Central memory CD4-positive, alpha-beta T cell (primary cell): Measurements from ENCODE around the gene MAN1A1.

Source experiments
- DNase-seq: peaks from one replicate; pipeline ENCODE4 v3.0.0; 2022

MAN1A1 gene

GRCh38 chr6:119325559-119326265, 23.8 kb downstream of the MAN1A1 start:
- DNase-seq = no peak

GRCh38 chr6:119324718-119325117, 24.8 kb downstream of the MAN1A1 start:
- no peak for DNase-seq

GRCh38 chr6:119323931-119324330, 25.6 kb downstream of the MAN1A1 start:
- no peak for DNase-seq

GRCh38 chr6:119323478-119323877, 26.1 kb downstream of the MAN1A1 start:
- no peak for DNase-seq

GRCh38 chr6:119322715-119323350, 26.7 kb downstream of the MAN1A1 start:
- peak; percentile 55 for DNase-seq

GRCh38 chr6:119322034-119322433, 27.5 kb downstream of the MAN1A1 start:
- DNase-seq = no peak

GRCh38 chr6:119319694-119320093, 29.9 kb downstream of the MAN1A1 start:
- DNase-seq = no peak

- DNase-seq = no peak
Measured at GRCh38 chr6:119318730-119319129, 30.8 kb downstream of the MAN1A1 start.

- no peak for DNase-seq
Measured at GRCh38 chr6:119318176-119318575, 31.4 kb downstream of the MAN1A1 start.

GRCh38 chr6:119317007-119317406, 32.6 kb downstream of the MAN1A1 start:
- DNase-seq = no peak

GRCh38 chr6:119314885-119315272, 34.7 kb downstream of the MAN1A1 start:
- DNase-seq = no peak

GRCh38 chr6:119313937-119314884, 35.4 kb downstream of the MAN1A1 start:
- peak; percentile 42 for DNase-seq

GRCh38 chr6:119312875-119313338, 36.7 kb downstream of the MAN1A1 start:
- no peak for DNase-seq

GRCh38 chr6:119312441-119312840, 37.1 kb downstream of the MAN1A1 start:
- DNase-seq = no peak

GRCh38 chr6:119311514-119312142, 37.9 kb downstream of the MAN1A1 start:
- DNase-seq = no peak

- DNase-seq = no peak
Measured at GRCh38 chr6:119310486-119311036, 39.0 kb downstream of the MAN1A1 start.

- no peak for DNase-seq
Measured at GRCh38 chr6:119308991-119309657, 40.4 kb downstream of the MAN1A1 start.

GRCh38 chr6:119308048-119308570, 41.5 kb downstream of the MAN1A1 start:
- no peak for DNase-seq

GRCh38 chr6:119307056-119307455, 42.5 kb downstream of the MAN1A1 start:
- DNase-seq = no peak

GRCh38 chr6:119306396-119306968, 43.1 kb downstream of the MAN1A1 start:
- DNase-seq = no peak

- DNase-seq = no peak
Measured at GRCh38 chr6:119303164-119303887, 46.2 kb downstream of the MAN1A1 start.
